ENCODE measurements around the gene PRDM10.
A peak's percentile ranks its signal among the peaks of the same experiment; 100 is the strongest.
"Not testable (repeated sequence)": the region's sequence is repeated elsewhere in the genome, so short reads cannot be mapped to it uniquely, and the experiment has no call there.

PRDM10 gene, protein sequence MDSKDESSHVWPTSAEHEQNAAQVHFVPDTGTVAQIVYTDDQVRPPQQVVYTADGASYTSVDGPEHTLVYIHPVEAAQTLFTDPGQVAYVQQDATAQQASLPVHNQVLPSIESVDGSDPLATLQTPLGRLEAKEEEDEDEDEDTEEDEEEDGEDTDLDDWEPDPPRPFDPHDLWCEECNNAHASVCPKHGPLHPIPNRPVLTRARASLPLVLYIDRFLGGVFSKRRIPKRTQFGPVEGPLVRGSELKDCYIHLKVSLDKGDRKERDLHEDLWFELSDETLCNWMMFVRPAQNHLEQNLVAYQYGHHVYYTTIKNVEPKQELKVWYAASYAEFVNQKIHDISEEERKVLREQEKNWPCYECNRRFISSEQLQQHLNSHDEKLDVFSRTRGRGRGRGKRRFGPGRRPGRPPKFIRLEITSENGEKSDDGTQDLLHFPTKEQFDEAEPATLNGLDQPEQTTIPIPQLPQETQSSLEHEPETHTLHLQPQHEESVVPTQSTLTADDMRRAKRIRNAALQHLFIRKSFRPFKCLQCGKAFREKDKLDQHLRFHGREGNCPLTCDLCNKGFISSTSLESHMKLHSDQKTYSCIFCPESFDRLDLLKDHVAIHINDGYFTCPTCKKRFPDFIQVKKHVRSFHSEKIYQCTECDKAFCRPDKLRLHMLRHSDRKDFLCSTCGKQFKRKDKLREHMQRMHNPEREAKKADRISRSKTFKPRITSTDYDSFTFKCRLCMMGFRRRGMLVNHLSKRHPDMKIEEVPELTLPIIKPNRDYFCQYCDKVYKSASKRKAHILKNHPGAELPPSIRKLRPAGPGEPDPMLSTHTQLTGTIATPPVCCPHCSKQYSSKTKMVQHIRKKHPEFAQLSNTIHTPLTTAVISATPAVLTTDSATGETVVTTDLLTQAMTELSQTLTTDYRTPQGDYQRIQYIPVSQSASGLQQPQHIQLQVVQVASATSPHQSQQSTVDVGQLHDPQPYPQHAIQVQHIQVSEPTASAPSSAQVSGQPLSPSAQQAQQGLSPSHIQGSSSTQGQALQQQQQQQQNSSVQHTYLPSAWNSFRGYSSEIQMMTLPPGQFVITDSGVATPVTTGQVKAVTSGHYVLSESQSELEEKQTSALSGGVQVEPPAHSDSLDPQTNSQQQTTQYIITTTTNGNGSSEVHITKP

DNA sequence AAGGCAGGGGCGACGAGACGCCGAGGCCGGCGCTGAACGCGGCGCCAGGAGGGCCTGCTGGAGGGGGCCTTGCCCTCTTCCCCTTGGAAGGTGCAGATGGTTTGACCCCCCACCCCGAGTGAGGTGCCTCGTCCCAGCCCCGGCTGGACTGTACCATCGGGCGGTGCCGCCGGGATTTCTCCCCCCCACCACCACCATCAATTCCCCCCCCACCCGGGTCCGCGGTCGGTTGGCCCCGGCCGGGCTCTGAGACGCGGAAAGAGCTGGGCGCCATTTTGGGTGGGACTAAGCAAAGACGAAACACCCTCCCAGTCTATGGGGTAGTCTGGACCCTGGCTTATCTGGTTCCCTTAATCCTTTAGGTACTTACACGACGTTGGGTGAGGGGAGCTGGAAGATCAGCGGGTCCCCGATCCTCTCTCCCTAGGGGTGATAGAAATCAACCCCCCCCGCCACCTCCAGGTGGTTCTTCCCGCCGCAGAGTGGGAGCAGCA lies at the start of gene PRDM10:
TSS of gene PRDM10 (minus strand) at position 484 of the 494 bp plus-strand sequence. CDS start 41,871 bp downstream, outside the sequence.
- peak; percentile 88 for DNase-seq (ENCODE audit: low read depth)

DNA sequence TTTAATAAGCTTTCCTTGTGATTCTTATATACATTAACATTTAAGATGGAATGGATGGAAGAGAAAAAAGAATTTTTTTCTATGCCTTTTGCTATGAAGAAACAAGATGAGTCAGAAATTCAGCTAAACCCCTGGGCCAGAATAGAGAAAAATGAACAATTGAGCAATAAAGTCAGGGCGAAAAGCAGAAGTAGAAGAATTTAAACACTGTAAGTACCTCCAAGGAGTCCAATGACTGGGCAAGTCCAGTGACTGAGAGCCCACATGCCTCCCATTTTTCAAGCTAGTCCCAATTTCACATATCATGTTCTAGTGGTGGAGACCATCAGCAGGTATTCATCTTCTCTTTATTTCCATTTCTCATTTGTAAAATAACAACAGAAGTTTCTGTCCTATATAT lies 48.4 kb upstream of the PRDM10 start:
- no peak for DNase-seq (ENCODE audit: low read depth)

- no peak for DNase-seq (ENCODE audit: low read depth)
These were observed 47.6 kb upstream of the PRDM10 start for GRCh38 chr11:130050257-130050656.

DNA sequence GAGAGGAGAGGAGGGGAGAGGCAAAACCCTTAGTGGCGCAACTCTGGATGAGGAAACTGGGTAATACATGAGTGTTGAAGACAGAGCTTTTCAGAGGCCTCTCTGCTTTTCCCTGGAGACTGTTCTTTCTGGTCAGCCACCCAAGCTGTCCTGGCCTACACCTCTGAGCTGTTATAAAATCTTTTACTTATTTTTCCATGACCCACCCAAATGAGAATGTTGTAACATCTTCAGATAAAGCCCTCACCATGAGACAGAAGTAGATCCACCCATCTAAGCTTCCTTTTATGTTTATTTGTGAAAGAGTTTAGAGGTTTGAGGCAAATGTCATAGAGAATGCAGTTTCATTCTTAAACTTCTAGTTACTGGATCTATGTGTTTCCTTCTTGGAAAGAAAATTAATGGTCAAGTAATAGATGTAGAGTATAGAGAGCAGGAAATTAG lies 46.7 kb upstream of the PRDM10 start:
- no peak for DNase-seq (ENCODE audit: low read depth)

- DNase-seq (ENCODE audit: low read depth) = no peak
These were observed 44.5 kb upstream of the PRDM10 start for GRCh38 chr11:130047141-130047540.

- no peak for DNase-seq (ENCODE audit: low read depth)
These were observed 40.9 kb upstream of the PRDM10 start for GRCh38 chr11:130043575-130043974.

DNA sequence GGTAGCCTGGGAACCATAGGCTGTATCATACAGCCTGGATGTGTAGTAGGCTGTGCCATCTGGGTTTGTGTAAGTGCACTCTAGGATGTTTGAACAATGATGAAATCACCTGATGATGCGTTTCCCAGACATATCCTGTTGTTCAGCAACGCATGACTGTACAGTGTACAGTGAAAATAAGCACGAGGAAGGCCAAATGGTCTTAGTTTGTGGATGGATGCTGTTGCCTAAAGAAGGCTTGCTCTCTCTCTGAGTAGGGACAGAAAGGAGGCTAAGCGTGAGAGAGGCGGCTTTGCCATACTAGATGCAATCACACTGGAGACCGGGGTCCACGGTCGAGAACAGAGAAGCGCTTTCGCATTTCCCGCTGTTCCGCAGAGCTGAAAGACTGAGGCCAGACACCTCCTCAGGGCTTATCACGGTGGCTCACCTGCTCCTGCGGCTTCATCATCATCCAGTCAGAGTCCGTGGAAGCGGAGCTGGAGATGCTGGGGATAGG lies 39.5 kb upstream of the PRDM10 start:
- no peak for DNase-seq (ENCODE audit: low read depth)

DNA sequence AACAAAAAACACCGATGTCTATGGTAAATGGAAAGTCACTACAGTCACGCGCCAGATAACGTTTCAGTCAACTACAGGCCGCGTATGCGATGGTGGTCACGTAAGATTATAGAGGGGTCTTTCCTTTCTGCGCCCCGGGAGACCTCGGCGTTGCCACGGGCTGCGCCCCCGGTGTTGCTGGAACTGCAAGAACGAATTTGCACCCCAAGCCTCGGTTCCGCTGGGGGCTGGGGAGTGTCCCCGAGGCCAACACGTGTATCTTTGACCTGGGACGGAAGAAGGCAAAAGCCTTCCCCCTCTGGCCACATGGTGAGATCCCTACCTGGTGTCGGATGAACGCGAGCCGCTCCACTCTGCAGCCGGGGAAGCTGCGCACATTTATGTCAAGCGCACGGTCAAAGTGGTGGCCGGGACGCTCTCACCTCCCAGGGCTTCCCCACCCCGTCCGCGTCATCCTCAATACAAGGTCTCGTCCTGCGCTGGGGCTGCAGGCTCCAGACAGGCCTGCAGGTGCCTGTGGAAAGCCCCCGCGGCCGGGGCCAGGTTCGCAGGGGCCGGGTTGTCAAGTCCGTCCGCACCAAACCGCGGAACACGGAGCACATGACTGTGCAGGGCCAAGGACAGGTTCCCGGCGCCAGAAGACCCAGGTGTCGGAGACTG lies 37.8 kb upstream of the PRDM10 start:
- DNase-seq (ENCODE audit: low read depth) = no peak

GRCh38 chr11:130037881-130038585 lies 35.4 kb upstream of the PRDM10 start:
- DNase-seq (ENCODE audit: low read depth) = no peak

- no peak for DNase-seq (ENCODE audit: low read depth)
These were observed 34.4 kb upstream of the PRDM10 start for GRCh38 chr11:130037058-130037457.

DNA sequence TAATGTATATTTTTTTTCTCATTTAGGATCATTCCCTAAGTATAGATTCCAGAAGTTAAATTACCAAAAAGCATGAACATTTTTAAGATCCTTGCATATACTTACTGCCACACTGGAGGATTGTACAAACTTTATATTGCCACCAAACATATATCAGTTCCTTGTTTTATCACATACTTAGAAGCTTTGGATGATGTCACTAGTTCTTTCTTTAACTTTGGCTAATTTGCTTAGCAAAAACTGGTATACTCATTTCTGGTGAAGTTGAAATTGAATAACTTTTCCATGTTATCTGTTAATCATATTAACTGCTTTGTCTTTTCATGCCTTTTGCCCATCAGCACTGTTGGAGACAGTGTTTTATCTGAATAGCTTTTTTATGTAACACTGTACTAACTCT lies 31.6 kb upstream of the PRDM10 start:
- no peak for DNase-seq (ENCODE audit: low read depth)

GRCh38 chr11:130032931-130033330 lies 30.3 kb upstream of the PRDM10 start:
- DNase-seq (ENCODE audit: low read depth) = no peak

DNA sequence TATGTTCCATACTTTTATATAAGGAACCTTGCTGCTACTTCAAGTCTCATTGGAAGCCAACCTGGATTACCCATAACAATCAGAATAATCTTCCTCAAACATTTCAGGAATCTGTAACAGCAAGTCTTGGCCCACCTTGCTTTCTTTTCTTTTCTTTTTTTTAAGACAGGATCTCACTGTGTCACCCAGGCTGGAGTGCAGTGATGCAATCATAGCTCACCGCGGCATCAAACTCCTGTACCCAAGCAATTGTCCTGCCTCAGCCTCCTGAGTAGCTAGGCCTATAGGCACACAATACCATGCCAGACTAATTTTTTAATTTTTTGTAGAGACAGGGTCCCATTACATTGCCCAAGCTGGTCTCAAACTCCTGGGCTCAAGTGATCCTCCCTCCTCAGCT lies 29.3 kb upstream of the PRDM10 start:
- DNase-seq (ENCODE audit: low read depth) = no peak

DNA sequence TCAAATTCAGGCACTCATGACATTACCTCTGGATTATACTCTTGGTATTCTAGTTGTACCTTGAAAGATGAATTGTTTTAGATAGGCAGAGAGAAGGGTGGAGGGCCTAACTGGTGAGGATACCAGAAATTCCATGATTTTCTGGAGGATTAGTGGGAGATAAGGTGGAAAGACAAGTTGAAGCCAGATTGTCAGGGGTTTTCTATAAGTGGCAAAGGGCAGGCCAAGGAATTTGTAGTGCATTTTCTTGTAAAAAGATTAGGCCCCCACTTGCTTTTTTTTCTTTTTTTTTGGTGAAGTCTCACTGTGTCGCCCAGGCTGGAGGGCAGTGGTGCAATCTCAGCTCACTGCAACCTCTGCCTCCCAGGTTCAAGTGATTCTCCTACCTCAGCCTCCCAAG lies 28.4 kb upstream of the PRDM10 start:
- DNase-seq (ENCODE audit: low read depth) = no peak

- no peak for DNase-seq (ENCODE audit: low read depth)
These were observed 26.5 kb upstream of the PRDM10 start for GRCh38 chr11:130029137-130029536.

- no peak for DNase-seq (ENCODE audit: low read depth)
These were observed 22.7 kb upstream of the PRDM10 start for GRCh38 chr11:130025371-130025770.

GRCh38 chr11:130024361-130024760 lies 21.7 kb upstream of the PRDM10 start:
- DNase-seq (ENCODE audit: low read depth) = no peak

GRCh38 chr11:130023204-130023603 lies 20.6 kb upstream of the PRDM10 start:
- DNase-seq (ENCODE audit: low read depth) = no peak

- no peak for DNase-seq (ENCODE audit: low read depth)
These were observed 20.2 kb upstream of the PRDM10 start for GRCh38 chr11:130022799-130023198.

DNA sequence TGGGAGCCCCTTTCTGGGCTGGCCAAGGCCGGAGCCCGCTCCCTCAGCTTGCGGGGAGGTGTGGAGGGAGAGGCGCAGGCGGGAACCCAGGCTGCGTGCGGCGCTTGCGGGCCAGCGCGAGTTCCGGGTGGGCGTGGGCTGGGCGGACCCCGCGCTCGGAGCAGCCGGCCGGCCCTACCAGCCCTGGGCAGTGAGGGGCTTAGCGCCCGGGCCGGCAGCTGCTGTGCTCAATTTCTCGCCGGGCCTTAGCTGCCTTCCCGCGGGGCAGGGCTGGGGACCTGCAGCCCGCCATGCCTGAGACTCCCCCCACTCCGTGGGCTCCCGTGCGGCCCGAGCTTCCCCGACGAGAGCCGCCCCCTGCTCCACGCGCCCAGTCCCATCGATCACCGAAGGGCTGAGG lies 19.0 kb upstream of the PRDM10 start:
- not testable (repeated sequence) for DNase-seq (ENCODE audit: low read depth)

- DNase-seq (ENCODE audit: low read depth) = no peak
These were observed 17.7 kb upstream of the PRDM10 start for GRCh38 chr11:130020323-130020722.
